ENCODE measurements around the gene STIL. TPM values are rescaled to one million over a fixed set of nuclear protein-coding genes. Genes with fewer than 3 reads are reported as not detected.

Gene STIL
- total and polyA plus RNA-seq, 2 of the 13 experiments (the other 11 are each of a cell fraction or from before 2014, with no cell fraction given), result 13.7 to 18.6 TPM

- TF ChIP-seq, protein P1, sequence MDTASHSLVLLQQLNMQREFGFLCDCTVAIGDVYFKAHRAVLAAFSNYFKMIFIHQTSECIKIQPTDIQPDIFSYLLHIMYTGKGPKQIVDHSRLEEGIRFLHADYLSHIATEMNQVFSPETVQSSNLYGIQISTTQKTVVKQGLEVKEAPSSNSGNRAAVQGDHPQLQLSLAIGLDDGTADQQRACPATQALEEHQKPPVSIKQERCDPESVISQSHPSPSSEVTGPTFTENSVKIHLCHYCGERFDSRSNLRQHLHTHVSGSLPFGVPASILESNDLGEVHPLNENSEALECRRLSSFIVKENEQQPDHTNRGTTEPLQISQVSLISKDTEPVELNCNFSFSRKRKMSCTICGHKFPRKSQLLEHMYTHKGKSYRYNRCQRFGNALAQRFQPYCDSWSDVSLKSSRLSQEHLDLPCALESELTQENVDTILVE (CRISPR knock-in tag; IDR thresholded peaks at IDR 0.05), result peak; percentile 78; the same call in 1 of the 2 replicates
- TF ChIP-seq YEATS4 (CRISPR knock-in tag; IDR thresholded peaks at IDR 0.05; ENCODE audit: borderline replicate concordance) (peak; percentile 50; the same call in 1 of the 2 replicates), ZNF704 (CRISPR knock-in tag; IDR thresholded peaks at IDR 0.05; ENCODE audit: borderline replicate concordance) (no peak), YY1 (IDR thresholded peaks at IDR 0.05; ENCODE audit: insufficient read depth, insufficient replicate concordance, low read depth, low read length) (peak; percentile 35), ZNF569 (CRISPR knock-in tag; IDR thresholded peaks at IDR 0.05; ENCODE audit: borderline replicate concordance) (no peak), MAZ (IDR thresholded peaks at IDR 0.05; ENCODE audit: borderline replicate concordance, low read depth, low read length) (no peak), MAZ (CRISPR knock-in tag; IDR thresholded peaks at IDR 0.05; ENCODE audit: low read depth) (peak; percentile 7; the same call in 1 of the 2 replicates), ZNF564 (CRISPR knock-in tag; IDR thresholded peaks at IDR 0.05) (0 out of 2 replicates have a peak, but pooled peaks have one; percentile 13), ZBTB38 (CRISPR knock-in tag; IDR thresholded peaks at IDR 0.05) (0 out of 2 replicates have a peak, but pooled peaks have one; percentile 13), ZNF850 (CRISPR knock-in tag; conservative IDR thresholded peaks at IDR 0.05) (no peak), SRY (CRISPR knock-in tag; IDR thresholded peaks at IDR 0.05) (peak; percentile 14; the same call in 1 of the 2 replicates), ZNF274 (CRISPR knock-in tag; IDR thresholded peaks at IDR 0.05) (0 out of 2 replicates have a peak, but pooled peaks have one; percentile 1), AGO1 (IDR thresholded peaks at IDR 0.05; ENCODE audit: low read depth, low read length, poor library complexity, severe bottlenecking) (peak; percentile 1), ZNF136 (CRISPR knock-in tag; IDR thresholded peaks at IDR 0.05; ENCODE audit: low read depth) (no peak), ZNF878 (CRISPR knock-in tag; IDR thresholded peaks at IDR 0.05) (0 out of 2 replicates have a peak, but pooled peaks have one; percentile 41), ZNF747 (CRISPR knock-in tag; IDR thresholded peaks at IDR 0.05; ENCODE audit: borderline replicate concordance) (0 out of 2 replicates have a peak, but pooled peaks have one; percentile 35), POLR2AphosphoS5 (IDR thresholded peaks at IDR 0.05; ENCODE audit: low read depth, low read length) (peak; percentile 82), MED1 (CRISPR knock-in tag; IDR thresholded peaks at IDR 0.05) (peak; percentile 65), PHF8 (CRISPR knock-in tag; IDR thresholded peaks at IDR 0.05) (peak; percentile 9), SIN3A (IDR thresholded peaks at IDR 0.05; ENCODE audit: borderline replicate concordance, low read depth, low read length) (peak; percentile 59; the same call in 1 of the 2 replicates), KLF16 (CRISPR knock-in tag; IDR thresholded peaks at IDR 0.05) (0 out of 4 replicates have a peak, but pooled peaks of 1 of the 2 experiments have one; percentile 10), ZFP1 (CRISPR knock-in tag; IDR thresholded peaks at IDR 0.05) (0 out of 2 replicates have a peak, but pooled peaks have one; percentile 35), KDM2A (CRISPR knock-in tag; IDR thresholded peaks at IDR 0.05; ENCODE audit: borderline replicate concordance, low read depth) (peak; percentile 77), MXI1 (IDR thresholded peaks at IDR 0.05; ENCODE audit: borderline replicate concordance, low read depth, low read length) (peak; percentile 67; the same call in 1 of the 3 replicates), SOX6 (IDR thresholded peaks at IDR 0.05) (no peak), SOX6 (CRISPR knock-in tag; IDR thresholded peaks at IDR 0.05) (peak; percentile 72), TBX2 (CRISPR knock-in tag; IDR thresholded peaks at IDR 0.05; ENCODE audit: borderline replicate concordance) (peak; percentile 53)
- TF ChIP-seq, protein P2, sequence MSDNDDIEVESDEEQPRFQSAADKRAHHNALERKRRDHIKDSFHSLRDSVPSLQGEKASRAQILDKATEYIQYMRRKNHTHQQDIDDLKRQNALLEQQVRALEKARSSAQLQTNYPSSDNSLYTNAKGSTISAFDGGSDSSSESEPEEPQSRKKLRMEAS (IDR thresholded peaks at IDR 0.05), result peak; percentile 72; the same call in 1 of the 2 replicates
Measured at GRCh38 chr1:47333578-47333921, 19.6 kb upstream of the STIL start, which contains the start of gene CMPK1 (continued).

Measured in HepG2 (cell line).